Neural cell (in vitro differentiated cells): ENCODE data around the gene FUT8.

Source experiments
- CTCF ChIP-seq: fragments of 450-650 bp; IDR thresholded peaks from 2 replicates; pipeline ENCODE4 v1.5.1; 2014; ENCODE audit warnings: antibody characterized with exemption, mild to moderate bottlenecking, moderate library complexity; ENCODE audit not compliant: poor library complexity, severe bottlenecking
- EP300 ChIP-seq: fragments of 450-650 bp; conservative IDR thresholded peaks from 2 replicates; pipeline ENCODE4 v1.6.1; 2014; ENCODE audit warnings: antibody characterized with exemption, mild to moderate bottlenecking, moderate library complexity; ENCODE audit not compliant: poor library complexity, severe bottlenecking
- TAF1 ChIP-seq: IDR thresholded peaks from 2 replicates; pipeline ENCODE4 v1.6.1; 2012; ENCODE audit warnings: low read depth

GRCh38 chr14:65738339-65738738 lies 325.8 kb downstream of the FUT8 start:
- TF ChIP-seq CTCF, result no peak
- TF ChIP-seq TAF1, result no peak
- TF ChIP-seq EP300, result no peak
